IMR-90 (cell line): Measurements from ENCODE around the gene GPC6. TPM values are rescaled to one million over a fixed set of nuclear protein-coding genes. Genes with fewer than 3 reads are reported as not detected.

Experiments used
- ATAC-seq: fragments of 200-7000 bp; cut with Tn5 transposase; 2 replicates; pipeline ENCODE4 v1.9.1; 2020; ENCODE audit warnings: low read depth, mild to moderate bottlenecking, moderate library complexity
- BruUV-seq: library from RNA; stranded (reverse); fragments of 400-500 nt; replicated peaks from 2 replicates; lab custom pipeline; 2021; lab: Mats Ljungman, UMichigan
- CTCF ChIA-PET: fragments of 300-600 bp; formaldehyde crosslinking; extraction: SDS; loops from one replicate; lab custom pipeline; 2021; ENCODE audit warnings: antibody characterized with exemption; lab: Yijun Ruan, JAX
- POLR2A ChIA-PET: fragments of 300-600 bp; sonication (Branson Sonifier 250); formaldehyde crosslinking; loops from one replicate; lab custom pipeline; 2022; ENCODE audit warnings: antibody characterized with exemption; ENCODE audit not compliant: unreplicated experiment; lab: Charles Lee
- DNase-seq: peaks from one replicate; pipeline ENCODE4 v3.0.0; 2013
- H2AFZ ChIP-seq: replicated peaks from 2 replicates; pipeline ENCODE3; 2013; ENCODE audit warnings: low read length, mild to moderate bottlenecking; ENCODE audit not compliant: poor library complexity
- H2AK5ac ChIP-seq: 2 replicates; pipeline ENCODE4 v1.6.1; 2013; ENCODE audit warnings: low read depth, low read length, inconsistent platforms
- H2AK9ac ChIP-seq: replicated peaks from 2 replicates; pipeline ENCODE3; 2013; ENCODE audit warnings: mild to moderate bottlenecking, low read depth, low read length, moderate library complexity; ENCODE audit not compliant: poor library complexity
- H2BK120ac ChIP-seq: 2 replicates; pipeline ENCODE4 v1.6.1; 2013; ENCODE audit warnings: low read depth, low read length, inconsistent platforms
- H2BK15ac ChIP-seq: 3 replicates; pipeline ENCODE4 v1.6.1; 2013; ENCODE audit warnings: low read depth, low read length, inconsistent platforms
- H2BK20ac ChIP-seq: 2 replicates; pipeline ENCODE4 v1.6.1; 2013; ENCODE audit warnings: low read depth, mild to moderate bottlenecking, inconsistent platforms, low read length, moderate library complexity
- H2BK5ac ChIP-seq: 2 replicates; pipeline ENCODE4 v1.6.1; 2013; ENCODE audit warnings: mild to moderate bottlenecking, low read depth, low read length, inconsistent platforms; ENCODE audit not compliant: poor library complexity, severe bottlenecking
- H3K14ac ChIP-seq: replicated peaks from 2 replicates; pipeline ENCODE4 v1.6.1; 2013; ENCODE audit warnings: low read depth, low read length, inconsistent platforms
- H3K18ac ChIP-seq: 2 replicates; pipeline ENCODE4 v1.6.1; 2013; ENCODE audit warnings: low read depth, low read length, control low read depth
- H3K23ac ChIP-seq: 2 replicates; pipeline ENCODE4 v1.6.1; 2013; ENCODE audit warnings: low read depth, low read length, inconsistent platforms
- H3K27ac ChIP-seq: 2 replicates; pipeline ENCODE4 v1.5.1; 2013; ENCODE audit warnings: mild to moderate bottlenecking, control low read depth, low read length; ENCODE audit not compliant: insufficient read depth
- H3K27me3 ChIP-seq: 2 replicates; pipeline ENCODE4 v1.6.1; 2013; ENCODE audit warnings: low read length; ENCODE audit not compliant: control insufficient read depth, insufficient read depth
- H3K36me3 ChIP-seq: 2 replicates; pipeline ENCODE4 v1.6.1; 2013; ENCODE audit warnings: low read length, mixed read lengths; ENCODE audit not compliant: control insufficient read depth, insufficient read depth
- H3K4ac ChIP-seq: 2 replicates; pipeline ENCODE4 v1.6.1; 2013; ENCODE audit warnings: low read depth, low read length, inconsistent platforms
- H3K4me1 ChIP-seq: 2 replicates; pipeline ENCODE4 v1.6.1; 2013; ENCODE audit warnings: low read length, mixed read lengths; ENCODE audit not compliant: control insufficient read depth, insufficient read depth
- H3K4me2 ChIP-seq: 2 replicates; pipeline ENCODE4 v1.6.1; 2013; ENCODE audit warnings: low read depth, mild to moderate bottlenecking, control low read depth, low read length, moderate library complexity
- H3K4me3 ChIP-seq: 2 replicates; pipeline ENCODE4 v1.5.1; 2013; ENCODE audit warnings: low read depth, mild to moderate bottlenecking, control low read depth, low read length, moderate library complexity; ENCODE audit not compliant: insufficient read depth
- H3K56ac ChIP-seq: 2 replicates; pipeline ENCODE4 v1.6.1; 2013; ENCODE audit warnings: low read length, inconsistent platforms; ENCODE audit not compliant: insufficient read depth; ENCODE audit errors: extremely low read depth
- H3K79me1 ChIP-seq, 2 experiments: 2 replicates each; pipeline ENCODE4 v1.6.1; 2013; ENCODE audit warnings: low read length in 2 of 2, inconsistent platforms in 1 of 2, low read depth in 1 of 2
- H3K9ac ChIP-seq: 2 replicates; pipeline ENCODE4 v1.6.1; 2013; ENCODE audit warnings: low read depth, low read length, control low read depth
- H3K9me1 ChIP-seq: 2 replicates; pipeline ENCODE4 v1.6.1; 2013; ENCODE audit warnings: low read length, inconsistent platforms; ENCODE audit not compliant: insufficient read depth
- H3K9me3 ChIP-seq: 2 replicates; pipeline ENCODE4 v1.6.1; 2013; ENCODE audit warnings: low read length; ENCODE audit not compliant: control insufficient read depth, insufficient read depth
- H4K20me1 ChIP-seq: 2 replicates; pipeline ENCODE4 v1.6.1; 2013; ENCODE audit warnings: low read length, inconsistent platforms; ENCODE audit not compliant: insufficient read depth
- H4K5ac ChIP-seq: 2 replicates; pipeline ENCODE4 v1.6.1; 2013; ENCODE audit warnings: mild to moderate bottlenecking, low read depth, low read length, control low read depth
- H4K8ac ChIP-seq, 2 experiments: 2 replicates each; pipeline ENCODE4 v1.6.1; 2013; ENCODE audit warnings: low read depth in 2 of 2, low read length in 2 of 2, control low read depth in 1 of 2, inconsistent platforms in 1 of 2
- H4K91ac ChIP-seq: 2 replicates; pipeline ENCODE4 v1.6.1; 2013; ENCODE audit warnings: low read depth, low read length, inconsistent platforms; ENCODE audit not compliant: insufficient read depth
- BHLHE40 ChIP-seq: fragments of 150-350 bp; IDR thresholded peaks from 2 replicates; pipeline ENCODE4 v1.6.1; 2016; ENCODE audit warnings: mild to moderate bottlenecking, low read depth, low read length
- CEBPB ChIP-seq: IDR thresholded peaks from 2 replicates; pipeline ENCODE4 v1.6.1; 2012; ENCODE audit warnings: low read depth, low read length, improper control_type of control experiment
- CHD1 ChIP-seq: IDR thresholded peaks from 2 replicates; pipeline ENCODE4 v1.6.1; 2012; ENCODE audit warnings: low read depth, low read length, improper control_type of control experiment
- FOS ChIP-seq: fragments of 150-350 bp; IDR thresholded peaks from 2 replicates; pipeline ENCODE4 v1.6.1; 2016; ENCODE audit warnings: low read depth, low read length
- MAFK ChIP-seq: IDR thresholded peaks from 2 replicates; pipeline ENCODE4 v1.6.1; 2012; ENCODE audit warnings: low read depth, low read length, improper control_type of control experiment
- MAZ ChIP-seq: IDR thresholded peaks from 2 replicates; pipeline ENCODE4 v1.6.1; 2012; ENCODE audit warnings: low read depth, mild to moderate bottlenecking, low read length, improper control_type of control experiment, moderate library complexity, borderline replicate concordance
- MXI1 ChIP-seq: IDR thresholded peaks from 2 replicates; pipeline ENCODE4 v1.6.1; 2012; ENCODE audit warnings: low read depth, mild to moderate bottlenecking, low read length, moderate library complexity, borderline replicate concordance
- NFE2L2 ChIP-seq: fragments of 150-350 bp; IDR thresholded peaks from 2 replicates; pipeline ENCODE4 v1.6.1; 2016; ENCODE audit warnings: low read depth, mild to moderate bottlenecking, low read length
- POLR2A ChIP-seq: IDR thresholded peaks from 2 replicates; pipeline ENCODE4 v1.6.1; 2012; ENCODE audit warnings: mild to moderate bottlenecking, low read depth, low read length
- RAD21 ChIP-seq: IDR thresholded peaks from 2 replicates; pipeline ENCODE4 v1.6.1; 2012; ENCODE audit warnings: low read length, improper control_type of control experiment
- RCOR1 ChIP-seq: IDR thresholded peaks from 2 replicates; pipeline ENCODE4 v1.6.1; 2012; ENCODE audit warnings: mild to moderate bottlenecking, low read length, improper control_type of control experiment; ENCODE audit not compliant: insufficient replicate concordance
- RFX5 ChIP-seq: IDR thresholded peaks from 2 replicates; pipeline ENCODE4 v1.8.0; 2012; ENCODE audit warnings: low read depth, mild to moderate bottlenecking, low read length, moderate library complexity
- SMC3 ChIP-seq: fragments of 150-350 bp; IDR thresholded peaks from 2 replicates; pipeline ENCODE4 v1.6.1; 2016; ENCODE audit warnings: low read depth, mild to moderate bottlenecking, antibody characterized with exemption, low read length, moderate library complexity
- WGBS, 2 experiments: methylation state at CpG; one replicate each; pipeline versions ENCODE4 v1.1.5 to v1.1.7; 2013; ENCODE audit warnings: missing lambda C conversion rate in 2 of 2; ENCODE audit not compliant: insufficient read length in 1 of 2; ENCODE audit errors: extremely low coverage in 2 of 2; 5-methylcytosine and 5-hydroxymethylcytosine counted together
- dilution Hi-C: fragments of 300-500 bp; cut with HindIII; formaldehyde crosslinking; loops from one replicate; pipeline ENCODE4 v1.14.3; 2018; ENCODE audit warnings: low sequenced_read_pairs; ENCODE audit not compliant: unreplicated experiment
- in situ Hi-C: fragments of 300-500 bp; cut with MboI; formaldehyde crosslinking; loops from 3 replicates; pipeline ENCODE4 v1.14.3; 2019; ENCODE audit warnings: low sequenced_read_pairs, inconsistent platforms, mixed read lengths
- intact Hi-C: fragments of 100-400 bp; cut with micrococcal nuclease; formaldehyde crosslinking; loops from 2 replicates; pipeline ENCODE4 v1.10.0; 2022
- polyA plus RNA-seq, 3 experiments: library from polyadenylated mRNA; depleted of rRNA; stranded (reverse); fragments of >200 nt; gene quantifications; 2 replicates each; pipeline ENCODE4 v1.2.3, GENCODE V29; 2012; ENCODE audit warnings: low replicate concordance in 1 of 3
- total RNA-seq: library from RNA; depleted of rRNA; stranded (reverse); fragments of >200 nt; gene quantifications from 2 replicates; pipeline ENCODE4 v1.2.3, GENCODE V29; 2012
- TF ChIP-seq, protein P1 (sequence below): fragments of 150-350 bp; IDR thresholded peaks from 2 replicates; pipeline ENCODE4 v1.6.1; 2017; ENCODE audit warnings: mild to moderate bottlenecking, antibody characterized with exemption, low read length, low read depth
- TF ChIP-seq, protein P2 (sequence below): conservative IDR thresholded peaks from 2 replicates; pipeline ENCODE4 v1.5.1; 2012; ENCODE audit warnings: mild to moderate bottlenecking, low read depth, low read length, improper control_type of control experiment
- TF ChIP-seq, protein P3 (sequence below): fragments of 150-350 bp; IDR thresholded peaks from 2 replicates; pipeline ENCODE4 v1.6.1; 2016; ENCODE audit warnings: low read depth, mild to moderate bottlenecking, low read length, moderate library complexity, borderline replicate concordance

GPC6 gene
- total and polyA plus RNA-seq, 2 of the 4 experiments (the other 2 are of a cell fraction): 14.9 to 39.4 TPM

DNA sequence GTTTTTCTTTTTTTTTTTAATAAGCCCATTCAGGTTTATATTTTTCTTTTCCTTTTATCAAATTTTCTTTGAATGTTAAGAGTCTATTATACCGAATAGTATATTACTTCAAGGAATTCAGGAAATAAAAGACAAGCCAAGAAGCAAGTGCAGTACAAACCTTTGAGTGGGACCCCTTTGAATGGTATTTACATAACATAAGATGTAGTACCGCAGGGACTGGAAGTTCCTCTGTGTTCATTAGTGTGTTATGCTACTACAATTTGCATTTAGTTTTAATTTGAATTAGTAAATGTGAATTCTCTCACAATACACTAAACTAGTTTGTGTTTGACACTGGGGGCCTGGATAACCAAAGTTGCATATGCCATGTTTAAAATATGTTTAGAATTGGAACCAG, 913.4 kb downstream of the GPC6 start:
- ATAC-seq (no peak), DNase-seq (no peak)
- Histone ChIP-seq H3K36me3 (no peaks in the 10 kb centered on the region), H2AK5ac (no peak overlapping the region), H3K14ac (no peak overlapping the region), H3K18ac (no peak overlapping the region), H2BK5ac (no peak overlapping the region), H3K4me3 (no peak overlapping the region), H3K9me3 (no peaks in the 10 kb centered on the region), H2BK20ac (no peak overlapping the region), H3K4me1 (no peaks in the 10 kb centered on the region), H3K79me1 (no peaks in the 10 kb centered on the region), H3K27ac (no peak overlapping the region), H3K9me1 (no peaks in the 10 kb centered on the region), H3K4ac (no peak overlapping the region), H4K91ac (no peak overlapping the region), H4K8ac (no peak overlapping the region), H2AK9ac (no peak overlapping the region), H4K5ac (no peak overlapping the region), H2BK120ac (no peak overlapping the region), H3K27me3 (no peaks in the 10 kb centered on the region), H4K20me1 (no peaks in the 10 kb centered on the region), H2BK15ac (no peak overlapping the region), H3K4me2 (no peak overlapping the region), H3K9ac (no peak overlapping the region), H3K56ac (no peak overlapping the region), H3K23ac (no peak overlapping the region), H2AFZ (no peak overlapping the region)
- intact Hi-C loops (no loop called here), in situ Hi-C loops (no loop called here), dilution Hi-C loops (no loop called here)
- POLR2A ChIA-PET: interaction anchor here (1.3 kb wide), 1 partner anchor 10 kb away, joined by 5 read pairs; no protein-coding TSS in a partner anchor
- CTCF ChIA-PET: interaction anchor here (0.6 kb wide), 1 partner anchor 27 kb away, joined by 6 read pairs; no protein-coding TSS in a partner anchor
- TF ChIP-seq NFE2L2 (no peak), CEBPB (no peak), RAD21 (no peak), MAFK (no peak), SMC3 (no peak), FOS (no peak), CHD1 (no peak), RCOR1 (no peak), POLR2A (no peak), BHLHE40 (no peak), RFX5 (no peak), MXI1 (no peak), MAZ (no peak)
- TF ChIP-seq, protein P1, sequence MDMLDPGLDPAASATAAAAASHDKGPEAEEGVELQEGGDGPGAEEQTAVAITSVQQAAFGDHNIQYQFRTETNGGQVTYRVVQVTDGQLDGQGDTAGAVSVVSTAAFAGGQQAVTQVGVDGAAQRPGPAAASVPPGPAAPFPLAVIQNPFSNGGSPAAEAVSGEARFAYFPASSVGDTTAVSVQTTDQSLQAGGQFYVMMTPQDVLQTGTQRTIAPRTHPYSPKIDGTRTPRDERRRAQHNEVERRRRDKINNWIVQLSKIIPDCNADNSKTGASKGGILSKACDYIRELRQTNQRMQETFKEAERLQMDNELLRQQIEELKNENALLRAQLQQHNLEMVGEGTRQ: no peak
- TF ChIP-seq, protein P2, sequence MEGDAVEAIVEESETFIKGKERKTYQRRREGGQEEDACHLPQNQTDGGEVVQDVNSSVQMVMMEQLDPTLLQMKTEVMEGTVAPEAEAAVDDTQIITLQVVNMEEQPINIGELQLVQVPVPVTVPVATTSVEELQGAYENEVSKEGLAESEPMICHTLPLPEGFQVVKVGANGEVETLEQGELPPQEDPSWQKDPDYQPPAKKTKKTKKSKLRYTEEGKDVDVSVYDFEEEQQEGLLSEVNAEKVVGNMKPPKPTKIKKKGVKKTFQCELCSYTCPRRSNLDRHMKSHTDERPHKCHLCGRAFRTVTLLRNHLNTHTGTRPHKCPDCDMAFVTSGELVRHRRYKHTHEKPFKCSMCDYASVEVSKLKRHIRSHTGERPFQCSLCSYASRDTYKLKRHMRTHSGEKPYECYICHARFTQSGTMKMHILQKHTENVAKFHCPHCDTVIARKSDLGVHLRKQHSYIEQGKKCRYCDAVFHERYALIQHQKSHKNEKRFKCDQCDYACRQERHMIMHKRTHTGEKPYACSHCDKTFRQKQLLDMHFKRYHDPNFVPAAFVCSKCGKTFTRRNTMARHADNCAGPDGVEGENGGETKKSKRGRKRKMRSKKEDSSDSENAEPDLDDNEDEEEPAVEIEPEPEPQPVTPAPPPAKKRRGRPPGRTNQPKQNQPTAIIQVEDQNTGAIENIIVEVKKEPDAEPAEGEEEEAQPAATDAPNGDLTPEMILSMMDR: no peak
- TF ChIP-seq, protein P3, sequence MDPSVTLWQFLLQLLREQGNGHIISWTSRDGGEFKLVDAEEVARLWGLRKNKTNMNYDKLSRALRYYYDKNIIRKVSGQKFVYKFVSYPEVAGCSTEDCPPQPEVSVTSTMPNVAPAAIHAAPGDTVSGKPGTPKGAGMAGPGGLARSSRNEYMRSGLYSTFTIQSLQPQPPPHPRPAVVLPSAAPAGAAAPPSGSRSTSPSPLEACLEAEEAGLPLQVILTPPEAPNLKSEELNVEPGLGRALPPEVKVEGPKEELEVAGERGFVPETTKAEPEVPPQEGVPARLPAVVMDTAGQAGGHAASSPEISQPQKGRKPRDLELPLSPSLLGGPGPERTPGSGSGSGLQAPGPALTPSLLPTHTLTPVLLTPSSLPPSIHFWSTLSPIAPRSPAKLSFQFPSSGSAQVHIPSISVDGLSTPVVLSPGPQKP: no peak
- no CpG with 5 or more reads among the region's 2 CpGs for WGBS, 2 experiments
- BruUV-seq: no TSS peak
